ENCODE results near the gene PPFIA1.

PPFIA1 gene

GRCh38 chr11:70301191-70301590 is 30.7 kb downstream of the PPFIA1 start:
- no peak for DNase-seq

- DNase-seq, result no peak
These were observed 31.4 kb downstream of the PPFIA1 start for GRCh38 chr11:70301721-70302418.

- DNase-seq, result no peak
These were observed 31.9 kb downstream of the PPFIA1 start for GRCh38 chr11:70302419-70302752.

DNA sequence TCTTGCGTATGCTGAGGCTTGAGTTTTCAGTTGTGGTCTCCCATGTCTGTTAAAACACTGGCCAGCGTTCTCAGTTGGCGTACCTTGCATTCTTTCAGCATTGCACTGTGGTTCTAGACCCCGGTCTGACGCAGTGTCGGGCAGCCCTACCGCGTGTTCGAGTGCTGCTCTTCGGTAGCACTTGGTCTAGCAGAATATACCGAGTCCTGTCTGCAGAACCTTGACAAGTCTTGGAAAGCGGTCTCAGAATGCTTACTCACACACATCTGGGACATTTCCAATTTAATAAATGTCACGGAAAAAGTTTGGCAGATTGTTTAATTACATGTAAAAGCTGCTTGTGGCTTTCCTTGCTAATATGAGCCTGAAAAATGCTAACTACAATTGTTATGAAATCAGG is 32.6 kb downstream of the PPFIA1 start:
- no peak for DNase-seq

DNA sequence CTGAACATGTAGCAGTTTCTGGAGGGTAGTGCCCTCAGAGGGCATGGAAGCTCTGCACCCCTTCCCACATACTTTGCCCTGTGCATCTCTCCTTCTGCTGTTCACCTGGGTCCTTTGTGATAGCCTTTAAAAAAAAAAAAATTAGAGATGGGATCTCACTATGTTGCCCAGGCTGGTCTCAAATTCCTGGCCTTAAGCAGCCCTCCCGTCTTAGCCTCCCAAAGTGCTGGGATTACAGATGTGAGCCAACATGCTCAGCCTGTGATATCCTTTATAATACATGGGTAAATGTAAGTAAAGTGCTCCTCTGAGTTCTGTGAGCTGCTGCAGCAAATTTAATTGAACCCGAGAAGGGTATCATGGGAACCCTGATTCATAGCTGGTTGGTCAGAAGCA is 33.7 kb downstream of the PPFIA1 start:
- DNase-seq, result no peak

DNA sequence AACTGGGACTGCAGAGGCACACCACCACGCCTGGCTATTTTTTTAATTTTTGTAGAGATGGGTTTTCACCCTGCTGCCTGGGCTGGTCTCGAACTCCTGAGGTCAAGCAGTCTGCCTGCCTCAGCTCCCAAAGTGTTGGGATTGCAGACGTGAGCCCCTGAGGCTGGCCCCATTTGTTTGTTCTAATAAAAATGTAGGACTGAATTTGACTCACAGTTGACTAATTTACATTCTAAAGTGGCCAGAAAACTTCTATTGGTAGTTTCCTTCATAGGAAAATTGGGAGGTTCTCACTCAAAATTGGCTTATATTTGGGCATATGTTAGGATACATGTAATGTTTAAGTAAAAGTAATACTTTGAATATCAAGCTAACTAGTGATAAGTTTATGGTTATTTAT is 35.0 kb downstream of the PPFIA1 start:
- no peak for DNase-seq

- no peak for DNase-seq
These were observed 36.1 kb downstream of the PPFIA1 start for GRCh38 chr11:70306586-70307033.

GRCh38 chr11:70307176-70307575 is 36.7 kb downstream of the PPFIA1 start:
- no peak for DNase-seq

GRCh38 chr11:70311616-70312015 is 41.1 kb downstream of the PPFIA1 start:
- DNase-seq, result no peak

DNA sequence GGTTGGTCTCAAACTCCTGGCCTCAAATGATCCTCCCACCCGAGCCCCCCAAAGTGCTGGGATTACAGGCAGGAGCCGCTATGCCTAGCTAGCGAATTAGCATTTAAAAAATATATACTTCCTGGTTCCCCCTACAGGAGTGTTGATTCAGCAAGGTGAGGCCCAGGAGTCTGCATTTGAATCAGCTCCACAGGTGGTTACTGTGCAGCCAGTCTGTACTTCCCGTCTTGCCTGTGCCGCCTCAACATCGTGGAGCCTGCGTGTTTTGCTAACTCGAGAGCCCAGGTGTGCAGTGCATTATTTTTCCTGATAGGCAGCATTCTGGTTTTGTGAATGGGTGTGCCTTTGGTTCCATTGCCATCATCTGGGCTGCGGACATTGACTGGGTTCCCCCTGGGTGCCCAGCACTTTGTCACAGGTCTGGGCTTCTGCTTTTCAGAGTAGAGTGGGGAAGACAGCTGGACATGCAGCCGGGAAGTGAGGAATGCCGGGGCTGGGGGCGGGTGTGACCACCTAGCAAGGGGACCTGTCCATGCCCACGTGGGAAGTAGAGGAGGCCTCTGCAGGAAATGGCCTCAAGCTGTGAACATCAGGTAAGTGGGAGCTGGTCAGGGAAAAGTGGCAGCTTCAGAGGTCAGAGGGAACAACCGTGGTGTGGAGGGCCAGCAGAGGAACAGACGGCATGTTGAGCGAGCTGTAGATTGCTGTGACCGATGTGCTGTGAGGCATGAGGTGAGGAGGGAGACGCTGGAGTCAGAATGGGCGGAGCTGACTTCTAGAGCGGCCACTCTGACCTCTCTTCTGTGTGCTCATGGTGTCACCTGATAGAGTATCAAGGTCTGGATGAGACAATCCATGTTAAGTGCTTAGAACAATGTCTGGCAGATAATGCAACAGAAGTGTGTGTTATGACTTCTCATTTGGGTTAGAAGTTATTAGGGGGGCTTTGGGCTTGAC is 42.2 kb downstream of the PPFIA1 start:
- no peak for DNase-seq

GRCh38 chr11:70313945-70314344 is 43.5 kb downstream of the PPFIA1 start:
- DNase-seq, result no peak

GRCh38 chr11:70314730-70315129 is 44.2 kb downstream of the PPFIA1 start:
- DNase-seq, result no peak

DNA sequence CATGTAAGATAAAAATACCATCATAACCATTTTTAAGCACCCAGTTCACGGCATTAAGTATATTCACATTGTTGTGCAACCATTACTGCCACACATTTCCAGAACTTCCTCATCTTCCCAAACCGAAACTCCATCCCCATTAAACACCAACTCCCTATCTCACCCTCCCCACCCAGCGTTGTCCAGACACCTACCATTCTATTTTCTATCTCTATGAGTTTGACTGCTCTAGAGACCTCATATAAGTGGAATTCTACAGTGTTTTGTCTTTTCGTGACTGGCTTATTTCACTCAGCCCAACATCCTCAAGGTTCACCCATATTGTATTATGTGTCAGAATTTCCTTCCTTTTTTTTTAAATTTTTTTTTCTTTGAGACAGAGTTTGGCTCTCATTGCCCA is 45.2 kb downstream of the PPFIA1 start:
- no peak for DNase-seq

DNA sequence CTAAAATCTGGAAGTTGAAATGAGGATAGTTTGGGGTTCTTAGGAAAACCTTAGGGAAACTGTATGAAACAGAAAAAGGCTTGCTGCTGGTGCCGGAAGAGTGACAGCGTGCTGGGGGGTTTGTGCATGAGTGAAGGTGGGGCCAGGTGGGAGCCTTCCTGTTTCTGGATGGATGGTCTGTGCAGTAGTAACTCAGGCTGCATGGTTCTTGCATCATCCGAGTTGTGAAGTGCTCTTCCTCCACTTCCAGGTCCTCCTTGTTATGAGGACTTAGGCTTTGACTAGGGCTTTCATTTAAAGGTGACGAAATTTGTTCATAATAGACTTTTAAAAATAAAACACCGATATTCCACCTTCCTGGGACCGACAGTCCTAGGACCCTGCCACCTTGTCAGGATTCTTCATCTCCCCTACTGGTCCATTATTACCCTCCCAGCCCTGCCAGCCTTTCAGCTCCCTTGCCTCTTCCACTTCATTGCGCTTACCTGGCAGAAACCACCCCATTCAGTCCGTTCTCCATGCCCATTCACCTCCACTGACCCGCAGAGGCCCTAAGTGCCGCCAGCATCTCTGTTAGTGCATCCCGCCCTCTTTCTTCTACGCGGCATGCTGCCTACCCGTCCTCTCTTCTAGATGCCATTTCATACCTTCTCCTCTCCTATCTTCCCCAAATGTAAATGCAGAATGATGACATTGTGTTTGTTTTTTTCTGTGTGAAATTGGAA is 47.3 kb downstream of the PPFIA1 start:
- DNase-seq, result no peak

GRCh38 chr11:70319396-70320076 is 49.0 kb downstream of the PPFIA1 start:
- DNase-seq, result no peak

DNA sequence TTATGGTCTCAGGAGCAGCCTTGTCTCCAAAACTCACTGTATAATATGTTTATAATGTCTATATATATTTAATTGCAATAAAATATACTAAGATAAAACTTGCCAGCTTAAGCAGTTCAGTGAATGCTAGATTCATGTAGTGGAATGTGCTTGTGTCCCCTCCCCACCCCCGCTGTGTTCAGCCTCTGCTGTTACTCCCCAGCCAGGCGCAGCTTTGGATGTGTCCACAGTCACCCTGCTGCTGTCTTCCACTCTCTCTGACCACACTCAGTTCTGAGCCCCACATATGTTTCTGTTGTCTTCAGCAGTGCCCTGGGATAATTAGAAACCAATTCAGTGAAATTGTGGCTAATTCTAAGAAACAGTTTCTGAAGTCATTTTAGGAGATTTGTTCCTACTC is 52.2 kb downstream of the PPFIA1 start:
- no peak for DNase-seq

DNA sequence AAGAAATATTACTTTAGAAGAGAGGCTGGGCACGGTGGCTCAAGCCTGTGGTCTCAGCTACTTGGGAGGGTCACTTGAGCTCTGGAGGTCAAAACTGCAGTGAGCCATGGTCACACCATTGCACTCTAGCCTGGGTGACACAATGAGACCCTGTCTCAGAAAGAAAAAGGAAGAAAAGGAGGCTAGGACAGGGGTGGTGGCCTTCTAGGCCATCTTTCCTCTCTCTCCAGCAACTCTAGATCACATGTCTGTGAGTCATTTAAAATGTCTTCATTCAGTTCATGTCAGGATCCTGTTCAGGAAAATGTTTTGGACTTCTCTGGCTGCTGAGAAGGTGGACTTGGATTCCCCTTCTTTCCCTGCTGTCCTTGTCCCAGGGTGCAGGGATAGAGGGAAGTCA is 53.3 kb downstream of the PPFIA1 start:
- no peak for DNase-seq

DNA sequence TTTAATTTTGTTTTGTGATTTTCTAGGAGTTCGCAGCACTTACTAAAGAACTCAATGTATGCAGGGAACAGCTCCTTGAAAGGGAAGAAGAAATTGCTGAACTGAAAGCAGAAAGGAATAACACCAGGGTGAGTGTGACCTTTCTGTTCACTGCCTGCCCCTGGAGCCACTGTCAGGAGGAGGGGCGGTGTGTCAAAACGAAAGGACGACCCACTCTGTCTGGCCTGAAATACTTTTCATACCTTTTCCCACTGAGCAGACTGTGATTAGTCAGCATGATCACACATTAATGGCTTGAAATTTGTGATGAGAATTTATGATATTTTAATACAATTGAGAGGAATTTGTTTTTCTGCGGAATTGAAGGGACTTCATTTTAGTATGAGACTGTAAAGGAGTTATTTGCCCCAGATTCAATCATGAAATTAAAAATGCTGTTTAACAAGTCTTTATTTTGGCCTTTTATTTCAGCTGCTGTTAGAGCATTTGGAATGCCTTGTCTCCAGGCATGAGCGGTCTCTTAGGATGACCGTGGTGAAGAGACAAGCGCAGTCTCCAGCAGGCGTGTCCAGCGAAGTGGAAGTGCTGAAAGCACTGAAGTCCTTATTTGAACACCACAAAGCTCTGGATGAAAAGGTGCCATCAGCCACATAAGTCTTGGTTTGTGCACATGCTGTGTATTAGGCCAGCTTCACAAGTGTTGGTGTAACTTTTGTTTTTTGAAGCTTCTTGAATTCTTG is 54.1 kb downstream of the PPFIA1 start:
- DNase-seq, result peak; percentile 26

- DNase-seq, result no peak
These were observed 55.3 kb downstream of the PPFIA1 start for GRCh38 chr11:70325824-70326223.

DNA sequence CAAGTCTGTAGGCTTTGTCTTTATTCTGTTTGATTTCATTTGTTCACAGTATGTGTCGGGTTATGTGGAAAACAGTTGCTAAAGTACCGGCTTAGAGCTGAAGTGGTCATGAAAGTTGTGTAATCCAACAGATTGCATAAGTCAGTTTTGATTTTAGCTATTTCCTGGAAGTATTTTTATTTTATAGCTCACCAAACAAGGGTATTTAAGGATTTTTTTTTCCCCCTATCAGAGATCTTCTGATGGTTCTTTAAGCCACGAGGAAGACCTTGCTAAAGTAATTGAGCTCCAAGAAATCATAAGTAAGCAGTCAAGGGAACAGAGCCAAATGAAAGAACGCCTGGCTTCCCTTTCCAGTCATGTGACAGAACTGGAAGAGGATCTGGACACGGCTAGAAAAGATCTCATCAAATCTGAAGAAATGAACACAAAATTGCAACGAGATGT is 55.9 kb downstream of the PPFIA1 start:
- DNase-seq, result no peak

DNA sequence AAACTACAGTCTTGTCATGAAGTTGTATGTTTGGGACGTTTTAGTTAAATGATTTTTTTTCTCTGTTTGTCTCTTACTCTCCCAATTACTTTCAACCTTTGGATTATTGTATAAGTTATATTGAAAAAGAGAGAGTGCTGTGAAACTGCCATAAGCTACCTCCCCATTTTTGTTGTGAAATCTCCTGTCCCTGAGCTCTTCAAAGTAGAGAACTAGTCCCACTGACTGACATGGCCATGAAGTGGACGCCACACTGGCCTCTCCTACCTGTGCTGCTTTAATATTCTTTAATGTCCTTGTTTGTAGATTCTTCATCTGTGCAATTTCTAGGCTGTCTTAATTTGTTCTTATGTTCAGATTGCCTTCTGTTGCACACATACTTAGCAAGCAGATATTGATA is 56.3 kb downstream of the PPFIA1 start:
- DNase-seq, result no peak

DNA sequence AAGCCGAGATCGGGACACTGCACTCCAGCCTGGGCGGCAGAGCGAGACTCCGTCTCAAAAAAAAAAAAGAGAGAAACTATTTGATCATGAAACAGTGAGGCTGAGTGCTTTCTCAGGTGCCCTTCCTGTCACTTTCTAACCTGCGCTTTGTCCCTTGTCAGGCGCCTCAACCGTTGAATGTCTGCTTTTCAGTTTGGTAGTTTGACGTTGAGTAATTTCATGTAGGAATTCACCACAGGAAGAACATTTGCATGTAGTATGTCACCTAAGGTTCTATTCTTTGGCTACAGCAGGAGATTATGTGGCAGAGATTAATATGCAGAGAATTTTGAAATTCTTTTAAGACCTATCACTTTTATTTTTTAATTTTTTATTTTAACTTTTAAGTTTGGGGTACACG is 57.2 kb downstream of the PPFIA1 start:
- no peak for DNase-seq
